Pancreas (tissue), 10 donors: Measurements from ENCODE around the gene TIGD2. TPM values are rescaled to one million over a fixed set of nuclear protein-coding genes. Genes with fewer than 3 reads are reported as not detected.
A peak's percentile ranks its signal among the peaks of the same experiment; 100 is the strongest.

ENCODE experiments used
- ATAC-seq, 4 donors: fragments of 200-7000 bp; cut with Tn5 transposase; one replicate each; pipeline versions ENCODE4 v1.8.0 to v1.9.1; 2020; ENCODE audit warnings: mild to moderate bottlenecking in 4 of 4, moderate library complexity in 4 of 4
- DNase-seq, 6 donors: peaks; one replicate each; pipeline ENCODE4 v3.0.0-alpha.2; 2020
- FAIRE-seq: peaks from 2 replicates; lab custom pipeline; 2012; peaks lifted over from hg19 to GRCh38; lab: Jason Lieb, UNC
- H3K27ac ChIP-seq, 4 donors: fragments of 200-600 bp; sonication (generic); 1 replicate in 3 of 4; 2 replicates in 1 of 4; pipeline versions ENCODE4 v1.5.0 to v1.8.0; 2020
- H3K27me3 ChIP-seq, 4 donors: fragments of 200-600 bp; one replicate each; pipeline ENCODE4 v1.8.0; 2021
- H3K36me3 ChIP-seq, 3 donors: fragments of 200-600 bp; sonication (generic) in 1 of 3; one replicate each; pipeline versions ENCODE4 v1.5.0 to v1.8.0; 2020 to 2021
- H3K4me1 ChIP-seq, 3 donors: fragments of 200-600 bp; one replicate each; pipeline ENCODE4 v1.8.0; 2021
- H3K4me3 ChIP-seq, 4 donors: fragments of 200-600 bp; sonication (generic) in 2 of 4; one replicate each; pipeline versions ENCODE4 v1.5.0 to v1.8.0; 2020 to 2021
- H3K9me3 ChIP-seq, 4 donors: fragments of 200-600 bp; one replicate each; pipeline ENCODE4 v1.8.0; 2021
- CTCF ChIP-seq, 4 donors: fragments of 200-600 bp; sonication (generic) in 3 of 4; IDR thresholded peaks; one replicate each; pipeline versions ENCODE4 v1.5.0 to v1.8.0; 2021; ENCODE audit warnings: antibody characterized with exemption in 4 of 4
- WGBS, 2 donors: extraction: QIAGEN DNeasy Blood & Tissue Kit; methylation state at CpG; one replicate each; pipeline ENCODE4 v1.1.7; 2013; 5-methylcytosine and 5-hydroxymethylcytosine counted together
- intact Hi-C, 3 donors: fragments of 100-400 bp; cut with DNase I; formaldehyde crosslinking; loops; one replicate each; pipeline versions ENCODE4 v1.11.1 to v1.14.2; 2022
- polyA plus RNA-seq, 2 donors: library from polyadenylated mRNA; stranded (reverse); fragments of 200-250 nt; gene quantifications; one replicate each; pipeline ENCODE4 v1.2.3, GENCODE V29; 2013
- total RNA-seq, 6 donors: library from RNA; stranded (reverse); fragmentation: NEBNext Ultra II Directional in 4 of 6; extraction: Animal tissue kit (Norgen Biotek cat#: 25700) in 4 of 6; gene quantifications; one replicate each; pipeline versions ENCODE4 v1.2.1 to v1.2.4, GENCODE V29; 2021 to 2023
- donor health status: healthy with polysubstance abuse.
- donor health status: DM: no; HTN: no; CAD: no; lungs with moderate emphysema.
- donor health status: DM: no; HTN: no; CAD: no.
- donor health status: control.
- donor health status: control.
- donor health status: Bipolar disorder and iron deficiency.
- donor health status: DM: yes; HTN: yes; CAD: no.
- donor health status: DM: no; HTN: no; CAD: no.
- donor health status: DM: no; HTN: no; CAD: no.
- donor health status: DM: yes; HTN: yes; CAD: no.

The TIGD2 gene
- total and polyA plus RNA-seq, 8 donors, result 1.7 to 4.7 (median 2.8) TPM

DNA sequence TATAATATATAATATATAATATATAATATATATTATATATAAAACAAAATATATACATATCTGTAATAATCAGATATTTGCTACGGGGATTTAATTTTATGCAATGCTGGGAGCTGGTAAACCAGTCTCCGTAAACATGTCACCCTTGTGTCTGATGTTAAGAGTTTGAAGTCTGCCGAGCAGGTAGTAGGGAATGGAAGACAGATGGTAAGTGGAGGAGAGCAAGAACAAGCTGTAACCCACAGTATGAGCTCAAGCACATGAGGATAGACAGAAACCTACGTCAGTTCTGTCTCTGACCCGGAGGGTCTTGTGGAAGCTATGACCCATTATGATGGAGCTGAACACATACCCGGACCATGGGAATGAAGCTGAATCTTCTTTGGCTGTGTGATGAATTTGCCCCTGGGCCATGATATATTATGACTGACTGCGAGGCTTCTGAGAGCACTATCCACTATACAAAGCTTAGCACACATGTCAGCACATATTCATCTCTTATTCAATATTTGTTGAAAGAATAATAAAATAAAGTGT, 46.2 kb downstream of the TIGD2 start:
- Histone ChIP-seq H3K27me3 (no peaks in the 10 kb centered on the region), H3K36me3 (no peaks in the 10 kb centered on the region), H3K9me3 (no peaks in the 10 kb centered on the region), H3K27ac (no peak overlapping the region), H3K4me3 (no peak overlapping the region), H3K4me1 (no peaks in the 10 kb centered on the region)
- ATAC-seq (no peak), FAIRE-seq (no peak), DNase-seq (no peak)
- 79 to 83% methylated on average over 7 of the region's 7 CpGs for WGBS, 2 donors
- no peak for TF ChIP-seq CTCF (IDR thresholded peaks at IDR 0.05)
- intact Hi-C loops, result loop anchor here in 1 of 3 donors (10.0 kb wide), 1 partner anchor 277 kb away; no protein-coding TSS in a partner anchor

DNA sequence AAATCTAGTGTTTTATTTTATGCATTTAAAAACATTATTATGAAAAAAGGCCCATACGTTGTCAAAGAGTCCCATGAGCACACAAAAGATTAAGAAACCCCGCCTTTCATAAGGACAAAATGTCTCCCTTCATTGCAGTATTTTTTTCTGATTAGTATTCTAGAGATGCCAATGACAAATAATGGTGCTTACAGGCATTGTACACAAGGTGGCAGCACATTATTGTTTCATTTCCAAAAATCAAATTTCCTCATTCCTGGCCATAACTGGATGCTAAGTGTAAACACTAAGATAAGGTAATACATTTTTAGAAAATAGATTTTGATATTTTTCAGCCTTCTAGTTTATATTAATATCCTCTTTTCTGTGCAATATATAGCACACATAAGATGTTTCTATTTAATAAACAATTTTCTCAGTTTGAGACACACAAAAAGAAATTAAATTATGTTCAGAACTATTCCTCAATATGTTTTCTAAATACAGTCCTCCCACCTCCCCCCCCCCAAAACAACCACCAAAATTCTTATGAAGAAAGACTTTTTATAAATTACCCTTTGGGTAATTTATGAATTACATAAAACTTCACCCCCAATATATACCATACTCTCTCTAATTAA, 47.7 kb downstream of the TIGD2 start:
- 0 to 2% methylated on average over 2 of the region's 2 CpGs for WGBS, 2 donors
- ATAC-seq, result peak; percentile 69 to 95 (median 90)
- Histone ChIP-seq H3K27me3 (no peaks in the 10 kb centered on the region), H3K4me3 (no peak overlapping the region), H3K27ac (no peak overlapping the region), H3K36me3 (no peaks in the 10 kb centered on the region), H3K4me1 (no peaks in the 10 kb centered on the region), H3K9me3 (no peaks in the 10 kb centered on the region)
- intact Hi-C loops, result loop anchor here in 1 of 3 donors (10.0 kb wide), 1 partner anchor 276 kb away; no protein-coding TSS in a partner anchor
- TF ChIP-seq CTCF (IDR thresholded peaks at IDR 0.05), result peak; percentile 44 to 82 (median 62)
- peak in 1 of 6 donors; percentile 25 for DNase-seq
- FAIRE-seq, result peak; percentile 94

DNA sequence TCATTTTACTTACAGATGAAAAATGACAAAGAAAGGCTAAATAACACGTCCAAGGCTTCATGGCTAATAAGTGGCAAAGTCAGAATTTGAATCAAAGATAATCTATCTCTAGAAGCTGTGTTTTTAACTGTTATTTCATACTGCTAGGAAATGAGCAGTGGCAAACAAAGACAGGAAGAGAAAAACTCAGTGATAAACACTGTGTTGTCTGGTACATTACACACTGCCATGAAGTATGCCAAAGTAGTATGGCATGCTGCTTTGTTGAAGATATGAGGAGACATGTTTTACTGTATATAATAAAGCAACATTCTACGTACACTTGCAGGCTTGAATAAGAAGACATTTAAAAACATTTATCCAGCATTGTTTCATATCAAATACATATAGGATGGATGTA, 49.5 kb downstream of the TIGD2 start:
- FAIRE-seq (no peak), ATAC-seq (no peak), DNase-seq (no peak)
- TF ChIP-seq CTCF (IDR thresholded peaks at IDR 0.05), result no peak
- Histone ChIP-seq H3K27me3 (no peaks in the 10 kb centered on the region), H3K4me1 (no peaks in the 10 kb centered on the region), H3K36me3 (no peaks in the 10 kb centered on the region), H3K9me3 (no peaks in the 10 kb centered on the region), H3K27ac (no peak overlapping the region), H3K4me3 (no peak overlapping the region)
- WGBS, 2 donors, result 80 to 86% methylated on average over 2 of the region's 2 CpGs
- intact Hi-C loops, result loop anchor here in 1 of 3 donors (5.0 kb wide), 1 partner anchor 66 kb away; no protein-coding TSS in a partner anchor

- H3K4me1 ChIP-seq, result no peaks in the 10 kb centered on the region
- DNase-seq, result no peak
- ATAC-seq, result no peak
- H3K27ac ChIP-seq, result no peak overlapping the region
- intact Hi-C loops, result loop anchor here in 1 of 3 donors (5.0 kb wide), 1 partner anchor 65 kb away; no protein-coding TSS in a partner anchor
- no peak for FAIRE-seq
- H3K27me3 ChIP-seq, result no peaks in the 10 kb centered on the region
- H3K36me3 ChIP-seq, result no peaks in the 10 kb centered on the region
- no peak for TF ChIP-seq CTCF (IDR thresholded peaks at IDR 0.05)
- 90 to 91% methylated on average over 2 of the region's 2 CpGs for WGBS, 2 donors
- no peak overlapping the region for H3K4me3 ChIP-seq
- H3K9me3 ChIP-seq, result no peaks in the 10 kb centered on the region
These were observed 50.5 kb downstream of the TIGD2 start for GRCh38 chr4:89161841-89162240.

DNA sequence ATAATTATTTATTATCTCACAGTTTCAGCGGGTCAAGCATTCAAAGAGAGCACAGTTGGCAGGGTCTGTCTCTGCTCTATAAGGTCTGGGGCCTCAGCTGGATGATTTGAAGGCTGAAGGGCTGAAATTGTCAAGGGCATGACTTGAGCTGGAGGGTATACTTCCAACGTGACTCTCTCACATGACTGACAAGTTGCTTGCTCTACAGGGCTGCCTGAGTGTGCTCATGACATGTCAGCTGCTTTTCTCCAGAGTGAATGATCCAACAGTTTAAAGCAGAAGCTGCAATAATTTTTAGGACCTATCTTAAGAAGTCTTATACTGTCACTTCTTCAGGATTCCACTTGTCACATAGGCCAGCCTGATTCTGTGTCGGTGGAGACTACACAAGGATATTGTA, 51.2 kb downstream of the TIGD2 start:
- TF ChIP-seq CTCF (IDR thresholded peaks at IDR 0.05), result no peak
- Histone ChIP-seq H3K4me1 (no peaks in the 10 kb centered on the region), H3K27ac (no peak overlapping the region), H3K27me3 (no peaks in the 10 kb centered on the region), H3K4me3 (no peak overlapping the region), H3K9me3 (no peaks in the 10 kb centered on the region), H3K36me3 (no peaks in the 10 kb centered on the region)
- intact Hi-C loops, result loop anchor here in 1 of 3 donors (5.0 kb wide), 1 partner anchor 65 kb away; no protein-coding TSS in a partner anchor
- 54 to 61% methylated on average over 3 of the region's 3 CpGs for WGBS, 2 donors
- no peak for DNase-seq
- ATAC-seq, result no peak
- FAIRE-seq, result no peak
